Type B pancreatic cell (in vitro differentiated cells): ENCODE data around the gene TSPOAP1. TPM values are rescaled to one million over a fixed set of nuclear protein-coding genes. Genes with fewer than 3 reads are reported as not detected.
A peak's percentile ranks its signal among the peaks of the same experiment; 100 is the strongest.

Experiments used
- DNase-seq: peaks from one replicate; pipeline ENCODE4 v3.0.0; 2021; ENCODE audit warnings: mixed read lengths; ENCODE audit not compliant: unreplicated experiment; ENCODE audit errors: extremely low spot score
- H3K27ac Mint-ChIP-seq: 2 replicates; pipeline ENCODE4 v1.8.0; 2021; ENCODE audit warnings: mild to moderate bottlenecking, mixed read lengths
- H3K27me3 Mint-ChIP-seq: 2 replicates; pipeline ENCODE4 v1.8.0; 2021; ENCODE audit warnings: mixed read lengths
- H3K36me3 Mint-ChIP-seq: 2 replicates; pipeline ENCODE4 v1.8.0; 2021; ENCODE audit warnings: mixed read lengths
- H3K4me1 Mint-ChIP-seq: one replicate; pipeline ENCODE4 v1.8.0; 2021; ENCODE audit warnings: mixed read lengths; ENCODE audit not compliant: unreplicated experiment
- H3K4me3 Mint-ChIP-seq: 2 replicates; pipeline ENCODE4 v1.8.0; 2021; ENCODE audit warnings: mild to moderate bottlenecking, mixed read lengths
- H3K9me3 Mint-ChIP-seq: 2 replicates; pipeline ENCODE4 v1.8.0; 2021; ENCODE audit warnings: mixed read lengths
- total RNA-seq: library from RNA; stranded (reverse); gene quantifications from 2 replicates; pipeline ENCODE4 v1.2.1, GENCODE V29; 2021; ENCODE audit warnings: low replicate concordance
- TF ChIP-seq, protein P1 (sequence below): fragments of 200-600 bp; sonication (generic); conservative IDR thresholded peaks from 2 replicates; pipeline ENCODE4 v1.5.0; 2021; ENCODE audit warnings: antibody characterized with exemption, mild to moderate bottlenecking

Gene TSPOAP1
- total RNA-seq, 1 donor from 2014 or later, result 18.4 TPM

DNA sequence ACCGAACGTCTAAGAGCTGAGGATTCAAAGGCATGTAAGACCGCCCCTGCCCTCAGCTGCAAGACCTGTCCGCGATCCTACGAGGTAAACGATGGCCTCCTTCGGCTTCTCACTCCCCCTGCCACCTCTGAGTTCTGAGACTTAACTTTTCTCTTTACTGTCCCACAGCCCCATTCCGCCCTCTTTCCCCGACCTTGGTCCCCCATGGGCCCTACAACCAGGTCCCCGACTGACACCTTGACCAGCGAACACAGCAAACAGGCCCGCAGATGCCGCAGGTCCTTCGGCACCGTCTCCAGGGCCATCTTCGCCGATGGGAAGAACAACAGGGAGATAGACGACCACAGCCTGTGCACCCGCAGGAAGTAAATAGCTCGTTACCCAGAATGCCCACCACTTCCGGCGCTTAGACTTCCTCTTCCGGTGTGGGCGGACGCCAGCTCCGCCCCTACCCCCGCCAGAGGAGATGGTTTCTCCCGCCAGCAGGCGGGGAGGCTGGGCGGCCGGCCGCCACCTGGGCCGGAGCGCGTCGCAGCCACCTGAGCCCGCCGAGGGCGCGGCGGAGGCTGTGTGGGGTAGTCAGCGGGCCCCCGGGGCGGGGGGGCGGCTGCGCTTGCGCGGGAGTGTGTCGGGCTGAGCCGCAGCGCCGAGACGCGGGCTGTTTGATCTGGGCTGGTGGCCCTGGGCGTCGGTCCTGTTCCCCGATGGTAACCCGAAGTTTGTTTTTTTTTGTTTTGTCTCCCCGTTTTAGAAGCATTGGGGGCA, 23.4 kb upstream of the TSPOAP1 start, which contains the start of gene SUPT4H1:
Gene SUPT4H1, minus strand, starts transcription at position 371 of the 765 bp plus-strand sequence. Its CDS starts 66 bp downstream, at position 305.
- DNase-seq, result peak; percentile 89
- H3K4me3 Mint-ChIP-seq, result peak within 1 kb of the TSS; percentile 100
- no peaks in the 10 kb centered on the region for H3K9me3 Mint-ChIP-seq
- H3K36me3 Mint-ChIP-seq, result peaks cover 24% of the 10 kb centered on the region
- H3K27ac Mint-ChIP-seq, result peak within 1 kb of the TSS; percentile 97
- TF ChIP-seq, protein P1, sequence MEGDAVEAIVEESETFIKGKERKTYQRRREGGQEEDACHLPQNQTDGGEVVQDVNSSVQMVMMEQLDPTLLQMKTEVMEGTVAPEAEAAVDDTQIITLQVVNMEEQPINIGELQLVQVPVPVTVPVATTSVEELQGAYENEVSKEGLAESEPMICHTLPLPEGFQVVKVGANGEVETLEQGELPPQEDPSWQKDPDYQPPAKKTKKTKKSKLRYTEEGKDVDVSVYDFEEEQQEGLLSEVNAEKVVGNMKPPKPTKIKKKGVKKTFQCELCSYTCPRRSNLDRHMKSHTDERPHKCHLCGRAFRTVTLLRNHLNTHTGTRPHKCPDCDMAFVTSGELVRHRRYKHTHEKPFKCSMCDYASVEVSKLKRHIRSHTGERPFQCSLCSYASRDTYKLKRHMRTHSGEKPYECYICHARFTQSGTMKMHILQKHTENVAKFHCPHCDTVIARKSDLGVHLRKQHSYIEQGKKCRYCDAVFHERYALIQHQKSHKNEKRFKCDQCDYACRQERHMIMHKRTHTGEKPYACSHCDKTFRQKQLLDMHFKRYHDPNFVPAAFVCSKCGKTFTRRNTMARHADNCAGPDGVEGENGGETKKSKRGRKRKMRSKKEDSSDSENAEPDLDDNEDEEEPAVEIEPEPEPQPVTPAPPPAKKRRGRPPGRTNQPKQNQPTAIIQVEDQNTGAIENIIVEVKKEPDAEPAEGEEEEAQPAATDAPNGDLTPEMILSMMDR, result no peak
- H3K27me3 Mint-ChIP-seq, result no peaks in the 10 kb centered on the region
- H3K4me1 Mint-ChIP-seq, result peaks cover 12% of the 10 kb centered on the region

DNA sequence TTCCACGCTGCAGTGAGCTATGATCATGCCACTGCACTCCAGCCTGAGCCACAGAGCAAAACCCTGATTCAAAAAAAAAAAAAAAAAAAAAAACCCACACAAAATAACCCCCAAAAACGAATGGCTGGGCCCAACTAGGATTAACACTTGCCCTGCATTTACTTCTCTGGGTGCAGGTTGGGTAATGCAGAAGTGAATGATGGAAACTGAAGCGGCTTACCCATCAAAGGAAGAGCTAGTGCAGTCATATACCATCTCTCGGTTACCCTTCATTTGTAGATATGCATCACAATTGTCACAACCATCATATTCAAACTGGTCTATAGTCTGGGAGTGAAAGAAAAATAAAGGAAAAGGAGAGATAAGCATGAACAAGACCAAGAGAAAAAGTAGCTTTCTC, 22.6 kb upstream of the TSPOAP1 start:
- peak overlapping the region; percentile 97 for H3K27ac Mint-ChIP-seq
- H3K36me3 Mint-ChIP-seq, result peaks cover 24% of the 10 kb centered on the region
- no peaks in the 10 kb centered on the region for H3K9me3 Mint-ChIP-seq
- DNase-seq, result no peak
- TF ChIP-seq, protein P1, result no peak
- peaks cover 12% of the 10 kb centered on the region for H3K4me1 Mint-ChIP-seq
- peak overlapping the region; percentile 100 for H3K4me3 Mint-ChIP-seq
- H3K27me3 Mint-ChIP-seq, result no peaks in the 10 kb centered on the region

DNA sequence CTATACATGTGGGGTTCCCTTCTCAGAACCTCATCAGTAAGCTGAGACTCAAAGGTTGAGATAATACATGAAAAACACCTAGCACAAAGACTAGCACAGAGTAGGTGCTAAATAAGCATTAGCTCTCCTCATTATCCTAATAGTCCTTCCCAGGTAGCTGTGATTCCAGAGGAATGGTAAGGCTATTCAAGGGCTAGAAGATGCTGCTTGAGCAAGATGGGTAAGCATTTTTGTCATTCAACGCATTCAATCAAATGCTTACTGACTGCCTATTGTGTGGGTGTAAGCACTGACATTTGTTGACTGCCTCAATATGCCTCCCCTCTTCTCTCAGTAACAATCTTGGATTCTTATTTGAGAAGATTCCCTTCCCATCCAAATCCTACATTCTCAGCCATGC, 19.4 kb upstream of the TSPOAP1 start:
- Mint-ChIP-seq H3K4me3 (no peak overlapping the region), H3K9me3 (no peaks in the 10 kb centered on the region), H3K36me3 (peaks cover 37% of the 10 kb centered on the region), H3K4me1 (peaks cover 12% of the 10 kb centered on the region), H3K27me3 (no peaks in the 10 kb centered on the region), H3K27ac (no peak overlapping the region)
- no peak for DNase-seq
- TF ChIP-seq, protein P1, result no peak

DNA sequence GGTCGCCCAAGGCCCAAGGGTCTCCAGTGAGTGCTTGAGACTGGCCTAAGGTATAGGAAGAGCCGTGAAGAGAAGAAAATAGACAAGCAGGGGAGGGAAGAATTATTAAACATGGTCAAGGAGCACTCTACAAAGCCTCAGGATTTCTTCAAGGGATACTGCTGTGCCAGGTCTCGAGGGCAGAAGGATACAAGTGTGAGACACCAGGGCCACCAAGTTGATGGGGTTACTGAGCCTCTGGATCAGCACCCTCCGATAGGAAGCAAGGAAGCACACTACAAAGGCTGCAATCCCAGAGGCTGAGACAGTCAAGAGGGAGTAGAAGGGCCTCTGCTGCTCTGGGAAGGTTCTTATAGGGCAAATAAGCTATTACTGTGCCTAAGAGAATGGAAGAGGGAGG, 16.9 kb upstream of the TSPOAP1 start:
- TF ChIP-seq, protein P1, result no peak
- no peaks in the 10 kb centered on the region for H3K27me3 Mint-ChIP-seq
- no peak for DNase-seq
- no peaks in the 10 kb centered on the region for H3K9me3 Mint-ChIP-seq
- peak overlapping the region; percentile 11 for H3K27ac Mint-ChIP-seq
- H3K4me1 Mint-ChIP-seq, result peaks cover 3% of the 10 kb centered on the region
- no peak overlapping the region for H3K4me3 Mint-ChIP-seq
- peaks cover 30% of the 10 kb centered on the region for H3K36me3 Mint-ChIP-seq

DNA sequence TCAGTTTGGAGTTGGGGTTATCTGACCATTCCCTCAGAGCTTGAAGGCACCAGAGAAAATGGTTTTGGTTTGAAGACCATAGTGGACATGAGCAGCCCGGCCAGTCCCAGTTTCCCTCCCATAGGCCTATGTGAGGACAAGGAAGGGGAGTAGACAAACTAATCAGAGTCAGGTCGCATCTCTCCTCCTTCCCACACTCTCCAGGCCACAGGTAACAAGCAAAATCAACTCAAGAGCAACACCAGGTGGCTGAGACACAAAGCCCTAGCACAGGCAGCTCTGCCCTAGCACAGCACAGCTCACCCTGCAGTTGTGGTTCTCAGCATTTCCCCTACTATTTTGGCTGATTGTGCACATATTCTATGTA, 16.2 kb upstream of the TSPOAP1 start:
- no peaks in the 10 kb centered on the region for H3K9me3 Mint-ChIP-seq
- H3K4me3 Mint-ChIP-seq, result no peak overlapping the region
- TF ChIP-seq, protein P1, result no peak
- H3K4me1 Mint-ChIP-seq, result peaks cover 3% of the 10 kb centered on the region
- no peak overlapping the region for H3K27ac Mint-ChIP-seq
- DNase-seq, result no peak
- H3K36me3 Mint-ChIP-seq, result peaks cover 29% of the 10 kb centered on the region
- no peaks in the 10 kb centered on the region for H3K27me3 Mint-ChIP-seq
